Measurements from ENCODE around the gene CCT7.

DNA sequence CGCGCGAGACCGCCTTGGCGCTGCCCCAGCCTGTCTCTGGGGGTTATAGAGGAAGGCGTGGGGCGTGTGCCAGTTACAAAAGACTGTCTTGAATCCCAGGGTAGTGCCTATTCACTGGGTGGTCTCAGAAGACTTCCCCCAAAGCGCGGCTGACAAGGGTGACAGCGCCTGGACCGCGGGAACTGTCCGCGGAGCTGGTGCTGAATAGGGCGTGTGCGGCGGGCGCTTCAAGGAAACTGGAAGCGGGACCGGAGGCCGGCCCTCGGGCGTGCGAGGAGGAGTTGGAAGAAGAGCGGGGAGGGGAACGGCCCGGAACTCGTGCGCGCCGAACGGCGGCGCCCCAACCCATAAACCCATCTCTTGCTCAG lies 57.0 kb downstream of the CCT7 start:
- TF ChIP-seq CTCF (conservative IDR thresholded peaks at IDR 0.05; ENCODE audit: low read depth, low read length) (no peak), EZH2 (IDR thresholded peaks at IDR 0.05; ENCODE audit: borderline replicate concordance, low read depth, low read length, poor library complexity, severe bottlenecking) (no peak)
